Measurements from ENCODE around the gene NOC4L.
"Not testable (repeated sequence)": the region's sequence is repeated elsewhere in the genome, so short reads cannot be mapped to it uniquely, and the experiment has no call there.

NOC4L gene

GRCh38 chr12:132144810-132145168 is 532 bp downstream of the NOC4L start:
- DNase-seq = no peak

GRCh38 chr12:132145334-132145733 is 1.1 kb downstream of the NOC4L start:
- no peak for DNase-seq

- DNase-seq = no peak
Measured at GRCh38 chr12:132146098-132146497, 1.8 kb downstream of the NOC4L start.

- DNase-seq = no peak
Measured at GRCh38 chr12:132146772-132147422, 2.6 kb downstream of the NOC4L start.

GRCh38 chr12:132147423-132148367 is 3.4 kb downstream of the NOC4L start:
- DNase-seq = no peak

- DNase-seq = no peak
Measured at GRCh38 chr12:132148368-132149045, 4.2 kb downstream of the NOC4L start.

GRCh38 chr12:132149526-132149925 is 5.3 kb downstream of the NOC4L start:
- DNase-seq = not testable (repeated sequence)

GRCh38 chr12:132150780-132151144 is 6.5 kb downstream of the NOC4L start:
- no peak for DNase-seq

- DNase-seq = no peak
Measured at GRCh38 chr12:132151145-132151765, 7.0 kb downstream of the NOC4L start.

- no peak for DNase-seq
Measured at GRCh38 chr12:132151766-132152410, 7.6 kb downstream of the NOC4L start.

GRCh38 chr12:132152411-132152821 is 8.2 kb downstream of the NOC4L start:
- DNase-seq = no peak

GRCh38 chr12:132152953-132153352 is 8.7 kb downstream of the NOC4L start:
- DNase-seq = no peak

GRCh38 chr12:132153501-132154340 is 9.5 kb downstream of the NOC4L start:
- DNase-seq = peak; percentile 51

- no peak for DNase-seq
Measured at GRCh38 chr12:132154341-132154761, 10.1 kb downstream of the NOC4L start.

GRCh38 chr12:132154941-132155770 is 10.9 kb downstream of the NOC4L start:
- no peak for DNase-seq

GRCh38 chr12:132155771-132156572 is 11.7 kb downstream of the NOC4L start:
- DNase-seq = no peak

GRCh38 chr12:132156573-132157325 is 12.5 kb downstream of the NOC4L start:
- DNase-seq = no peak

- no peak for DNase-seq
Measured at GRCh38 chr12:132157733-132158409, 13.6 kb downstream of the NOC4L start.

Data from effector CD8-positive, alpha-beta T cell (primary cell).